T-helper 2 cell treated with Interferon-gamma antibody and Interleukin-4, amounts not matched to agents 5 μg/mL and 100 μg/mL, for 36 hours (primary cell): ENCODE data around the gene PIK3AP1.
A peak's percentile ranks its signal among the peaks of the same experiment; 100 is the strongest.
"Not testable (repeated sequence)": the region's sequence is repeated elsewhere in the genome, so short reads cannot be mapped to it uniquely, and the experiment has no call there.

Experiments used
- DNase-seq: peaks from one replicate; pipeline ENCODE4 v3.0.0; 2021; ENCODE audit warnings: low spot score
- H3K27ac Mint-ChIP-seq: one replicate; pipeline ENCODE4 v1.8.0; 2021; ENCODE audit warnings: mild to moderate bottlenecking, mixed read lengths
- H3K27me3 Mint-ChIP-seq: one replicate; pipeline ENCODE4 v1.8.0; 2021; ENCODE audit warnings: low read depth, mixed read lengths
- H3K36me3 Mint-ChIP-seq: one replicate; pipeline ENCODE4 v1.8.0; 2021; ENCODE audit warnings: low read depth, mixed read lengths
- H3K4me1 Mint-ChIP-seq: one replicate; pipeline ENCODE4 v1.8.0; 2021; ENCODE audit warnings: low read depth, mixed read lengths
- H3K4me3 Mint-ChIP-seq: one replicate; pipeline ENCODE4 v1.8.0; 2022; ENCODE audit warnings: mild to moderate bottlenecking, moderate library complexity, mixed read lengths
- H3K9me3 Mint-ChIP-seq: one replicate; pipeline ENCODE4 v1.8.0; 2021; ENCODE audit warnings: mixed read lengths

The PIK3AP1 gene, protein sequence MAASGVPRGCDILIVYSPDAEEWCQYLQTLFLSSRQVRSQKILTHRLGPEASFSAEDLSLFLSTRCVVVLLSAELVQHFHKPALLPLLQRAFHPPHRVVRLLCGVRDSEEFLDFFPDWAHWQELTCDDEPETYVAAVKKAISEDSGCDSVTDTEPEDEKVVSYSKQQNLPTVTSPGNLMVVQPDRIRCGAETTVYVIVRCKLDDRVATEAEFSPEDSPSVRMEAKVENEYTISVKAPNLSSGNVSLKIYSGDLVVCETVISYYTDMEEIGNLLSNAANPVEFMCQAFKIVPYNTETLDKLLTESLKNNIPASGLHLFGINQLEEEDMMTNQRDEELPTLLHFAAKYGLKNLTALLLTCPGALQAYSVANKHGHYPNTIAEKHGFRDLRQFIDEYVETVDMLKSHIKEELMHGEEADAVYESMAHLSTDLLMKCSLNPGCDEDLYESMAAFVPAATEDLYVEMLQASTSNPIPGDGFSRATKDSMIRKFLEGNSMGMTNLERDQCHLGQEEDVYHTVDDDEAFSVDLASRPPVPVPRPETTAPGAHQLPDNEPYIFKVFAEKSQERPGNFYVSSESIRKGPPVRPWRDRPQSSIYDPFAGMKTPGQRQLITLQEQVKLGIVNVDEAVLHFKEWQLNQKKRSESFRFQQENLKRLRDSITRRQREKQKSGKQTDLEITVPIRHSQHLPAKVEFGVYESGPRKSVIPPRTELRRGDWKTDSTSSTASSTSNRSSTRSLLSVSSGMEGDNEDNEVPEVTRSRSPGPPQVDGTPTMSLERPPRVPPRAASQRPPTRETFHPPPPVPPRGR

DNA sequence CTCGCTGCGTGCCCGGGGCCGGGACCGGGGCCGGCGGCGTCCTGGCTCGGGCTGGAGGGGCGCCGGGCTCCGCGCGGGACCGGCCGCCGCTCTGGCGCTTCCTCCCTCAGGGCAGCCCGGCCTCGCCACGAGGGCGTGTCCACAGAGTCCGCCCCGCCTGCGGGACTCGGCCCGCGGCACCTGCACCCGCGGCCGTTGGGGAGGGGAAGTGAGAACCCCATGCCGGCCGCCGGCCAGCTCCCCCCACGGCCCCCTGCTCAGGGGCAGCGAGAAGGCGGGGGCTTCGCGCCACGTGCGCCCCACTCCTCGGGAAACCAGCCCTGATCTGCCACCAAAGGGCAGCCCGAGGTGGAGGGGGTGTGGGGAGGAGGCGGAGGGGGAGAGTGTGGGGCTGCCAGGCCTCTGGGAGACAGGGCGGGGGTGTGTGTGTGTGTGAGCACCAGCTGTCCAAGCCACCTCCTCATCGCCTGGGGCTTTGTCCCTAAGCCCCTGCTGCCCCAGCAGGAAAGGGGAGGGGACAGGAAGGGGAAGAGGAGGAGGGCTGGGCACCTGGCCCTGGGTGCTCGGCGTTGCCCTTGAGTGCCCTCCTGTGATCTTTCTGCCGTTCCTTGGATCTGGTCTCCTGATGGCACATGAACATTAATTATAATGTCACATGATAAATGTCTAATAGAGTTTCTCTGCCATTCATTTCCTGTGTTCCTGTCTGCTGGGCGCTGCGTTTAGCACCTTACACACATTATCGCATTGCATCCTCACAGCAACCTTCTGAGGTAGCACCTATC, at the start of gene PIK3AP1:
Gene PIK3AP1, minus strand, starts transcription at position 93 of the 785 bp plus-strand sequence. CDS start 120 bp downstream, outside the sequence.
- DNase-seq, result peak; percentile 48
- Mint-ChIP-seq H3K27me3 (peaks cover 22% of the 10 kb centered on the region), H3K9me3 (no peaks in the 10 kb centered on the region), H3K4me1 (peaks cover 24% of the 10 kb centered on the region), H3K4me3 (peak within 1 kb of the TSS; percentile 95), H3K27ac (peak within 1 kb of the TSS; percentile 77), H3K36me3 (no peaks in the 10 kb centered on the region)

DNA sequence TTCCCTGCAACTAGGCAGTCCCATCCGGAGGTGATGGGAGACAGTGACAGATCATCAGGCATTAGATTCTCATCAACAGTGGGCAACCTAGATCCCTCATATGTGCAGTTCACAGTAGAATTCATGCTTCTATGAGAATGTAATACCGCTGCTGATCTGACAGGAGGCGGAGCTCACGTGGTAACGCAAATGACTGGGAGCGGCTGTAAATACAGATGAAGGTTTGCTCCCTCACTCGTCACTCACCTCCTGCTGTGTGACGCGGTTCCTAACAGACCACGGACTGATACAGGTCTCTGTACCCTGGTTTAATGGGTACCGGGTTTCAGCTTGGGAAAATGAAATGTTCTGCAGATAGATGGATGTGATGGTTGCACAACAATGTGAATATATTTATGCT, 47.8 kb upstream of the PIK3AP1 start:
- Mint-ChIP-seq H3K4me3 (no peak overlapping the region), H3K27me3 (peaks cover 3% of the 10 kb centered on the region), H3K27ac (no peak overlapping the region), H3K9me3 (peaks cover 7% of the 10 kb centered on the region), H3K36me3 (no peaks in the 10 kb centered on the region), H3K4me1 (peaks cover 4% of the 10 kb centered on the region)
- DNase-seq, result no peak

DNA sequence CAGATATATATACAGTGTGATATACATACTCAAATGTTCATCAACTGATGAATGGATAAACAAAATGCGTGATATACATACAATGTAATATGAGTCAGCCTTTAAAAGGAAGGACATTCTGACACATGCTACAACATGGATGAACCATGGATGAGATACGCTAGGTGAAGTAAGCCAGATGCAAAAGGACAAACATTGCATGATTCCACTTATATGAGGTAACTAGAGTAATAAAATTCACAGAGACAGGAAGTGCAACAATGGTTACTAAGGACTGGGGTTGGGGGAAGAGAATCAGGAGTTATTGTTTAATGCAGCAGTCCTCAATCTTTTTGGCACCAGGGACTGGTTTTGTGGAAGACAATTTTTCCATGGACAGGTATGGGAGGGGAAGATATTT, 47.3 kb upstream of the PIK3AP1 start:
- Mint-ChIP-seq H3K9me3 (peaks cover 7% of the 10 kb centered on the region), H3K27me3 (peaks cover 3% of the 10 kb centered on the region), H3K27ac (no peak overlapping the region), H3K4me1 (peaks cover 4% of the 10 kb centered on the region), H3K36me3 (no peaks in the 10 kb centered on the region), H3K4me3 (no peak overlapping the region)
- DNase-seq, result no peak

DNA sequence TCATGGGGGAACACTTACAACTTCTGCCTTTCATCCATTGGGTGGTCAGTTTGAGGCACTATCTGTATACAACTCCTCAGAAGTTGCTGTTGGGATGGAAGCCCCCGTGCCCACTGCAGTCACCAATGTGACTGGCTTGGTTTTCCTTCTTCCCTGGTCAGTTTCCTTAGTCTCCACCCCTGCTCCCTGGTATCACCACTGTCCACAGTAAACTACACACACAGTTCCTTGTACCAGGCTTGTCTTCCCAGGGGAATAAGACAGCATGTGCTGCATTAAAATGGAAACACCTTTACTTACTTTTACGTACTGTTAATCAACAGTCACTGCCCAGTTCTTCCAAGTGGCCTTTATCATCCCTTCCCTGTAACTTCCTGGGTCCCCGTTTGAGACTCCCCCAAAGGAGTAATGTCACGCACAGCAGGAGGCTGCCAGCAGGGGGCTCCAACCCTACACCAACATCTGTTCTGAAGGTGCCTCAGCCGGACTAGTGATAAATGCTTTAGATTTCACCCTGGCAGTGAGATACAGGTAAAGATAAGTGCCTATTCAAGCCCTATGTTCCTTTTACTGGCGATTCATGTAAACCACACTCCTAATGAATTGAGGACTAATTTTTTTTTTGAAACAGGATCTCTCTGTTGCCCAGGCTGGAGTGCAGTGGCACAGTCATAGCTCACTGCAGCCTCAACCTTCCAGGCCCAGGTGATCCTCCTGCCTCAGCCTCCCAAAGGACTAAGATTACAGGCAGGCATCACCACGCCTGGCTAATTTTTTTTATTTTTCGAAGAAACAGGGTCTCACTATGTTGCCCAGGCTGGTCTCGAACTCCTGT, 45.3 kb upstream of the PIK3AP1 start:
- H3K27ac Mint-ChIP-seq, result no peak overlapping the region

DNA sequence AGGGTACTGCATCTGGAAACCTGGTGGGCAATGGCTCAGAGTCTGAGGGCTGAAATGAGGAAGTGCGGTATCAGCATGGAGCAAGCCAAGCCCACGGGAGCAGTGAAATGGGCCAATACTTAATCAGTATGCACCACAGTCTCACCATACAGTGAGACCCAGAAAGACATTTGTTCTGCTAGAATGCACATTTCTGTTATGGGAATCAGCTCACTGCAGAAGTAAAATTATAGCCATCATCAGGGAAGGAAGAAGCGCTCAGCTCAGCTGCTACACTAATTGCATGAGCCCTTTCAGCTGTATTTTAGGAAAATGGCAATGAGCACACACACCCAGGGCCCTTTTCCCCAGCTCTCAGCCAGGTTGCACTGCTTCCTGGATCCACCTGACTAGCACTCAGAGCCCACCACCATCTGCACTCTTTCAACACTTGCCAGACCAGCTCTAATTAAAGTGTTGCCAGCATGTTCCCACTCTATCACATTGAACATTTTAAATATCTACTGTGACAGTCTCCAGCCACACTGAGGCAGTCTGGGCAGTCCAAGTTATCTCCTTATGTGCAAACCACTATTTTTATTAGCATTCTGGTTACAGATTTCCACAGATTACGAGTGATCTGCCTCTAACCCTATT, 44.2 kb upstream of the PIK3AP1 start:
- no peak for DNase-seq
- Mint-ChIP-seq H3K4me1 (peaks cover 4% of the 10 kb centered on the region), H3K36me3 (no peaks in the 10 kb centered on the region), H3K4me3 (no peak overlapping the region), H3K9me3 (no peaks in the 10 kb centered on the region), H3K27me3 (peaks cover 13% of the 10 kb centered on the region), H3K27ac (no peak overlapping the region)

More for the DNA sequence above, 45.3 kb upstream of the PIK3AP1 start:
- DNase-seq, result peak; percentile 48
- H3K36me3 Mint-ChIP-seq, result no peaks in the 10 kb centered on the region
- peaks cover 4% of the 10 kb centered on the region for H3K4me1 Mint-ChIP-seq
- H3K27me3 Mint-ChIP-seq, result peaks cover 6% of the 10 kb centered on the region
- no peaks in the 10 kb centered on the region for H3K9me3 Mint-ChIP-seq
- H3K4me3 Mint-ChIP-seq, result no peak overlapping the region

DNA sequence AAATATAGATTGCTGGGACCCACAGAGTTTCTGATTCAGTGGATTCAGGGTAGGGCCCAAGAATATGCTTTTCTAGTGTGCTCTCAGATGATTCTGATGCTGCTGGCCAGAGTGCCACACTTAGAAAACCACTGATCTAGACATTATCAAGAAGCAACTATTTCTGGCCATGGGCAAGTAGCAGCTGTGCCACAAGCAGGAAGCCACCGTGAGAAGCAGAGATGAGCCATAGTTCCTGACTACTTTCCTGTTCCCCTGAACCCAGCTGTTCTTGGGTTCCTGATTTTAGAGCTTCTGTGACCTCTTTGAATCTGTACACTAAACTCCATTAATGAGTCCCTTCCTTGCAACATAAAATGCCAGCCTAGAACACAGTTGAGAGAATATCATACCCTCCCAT, 38.1 kb upstream of the PIK3AP1 start:
- no peaks in the 10 kb centered on the region for H3K36me3 Mint-ChIP-seq
- no peak overlapping the region for H3K27ac Mint-ChIP-seq
- no peak for DNase-seq
- H3K9me3 Mint-ChIP-seq, result no peaks in the 10 kb centered on the region
- no peak overlapping the region for H3K4me3 Mint-ChIP-seq
- H3K4me1 Mint-ChIP-seq, result peaks cover 7% of the 10 kb centered on the region
- peaks cover 27% of the 10 kb centered on the region for H3K27me3 Mint-ChIP-seq

DNA sequence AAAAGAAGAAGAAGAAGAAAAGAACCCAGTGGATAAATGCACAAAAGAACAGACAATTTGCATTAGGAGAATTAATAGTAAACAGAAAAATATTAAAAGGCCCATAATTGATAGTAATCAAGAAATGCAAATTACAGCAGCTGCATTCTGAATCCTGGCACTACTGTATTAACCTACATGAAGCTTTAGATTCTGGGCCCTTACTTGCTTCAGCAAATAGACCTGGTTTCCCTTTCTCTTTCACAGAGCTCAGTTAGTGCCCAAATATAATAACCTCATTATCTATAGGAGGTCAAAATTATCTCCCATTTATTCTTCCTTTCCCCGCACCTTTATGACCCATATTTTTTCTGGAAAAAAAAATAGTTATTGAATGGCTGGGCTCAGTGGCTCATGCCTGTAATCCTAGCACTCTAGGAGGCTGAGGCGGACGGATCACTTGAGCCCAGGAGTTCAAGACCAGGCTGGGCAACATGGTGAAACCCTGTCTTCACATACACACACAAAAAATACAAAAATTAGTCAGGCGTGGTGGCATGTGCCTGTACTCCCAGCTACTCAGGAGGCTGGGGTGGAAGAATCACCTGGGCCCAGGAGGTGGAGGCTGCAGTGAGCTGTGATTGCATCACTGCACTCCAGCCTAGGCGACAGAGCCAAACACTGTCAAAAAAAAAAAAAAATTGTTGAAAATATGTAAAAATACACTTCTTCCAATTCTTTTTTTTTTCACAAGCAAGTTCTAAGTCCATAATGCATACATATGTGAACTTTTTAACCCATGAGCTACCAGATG, 36.0 kb upstream of the PIK3AP1 start:
- DNase-seq, result no peak
- Mint-ChIP-seq H3K4me1 (peaks cover 7% of the 10 kb centered on the region), H3K27me3 (peaks cover 30% of the 10 kb centered on the region), H3K36me3 (no peaks in the 10 kb centered on the region), H3K27ac (no peak overlapping the region), H3K4me3 (no peak overlapping the region), H3K9me3 (no peaks in the 10 kb centered on the region)

DNA sequence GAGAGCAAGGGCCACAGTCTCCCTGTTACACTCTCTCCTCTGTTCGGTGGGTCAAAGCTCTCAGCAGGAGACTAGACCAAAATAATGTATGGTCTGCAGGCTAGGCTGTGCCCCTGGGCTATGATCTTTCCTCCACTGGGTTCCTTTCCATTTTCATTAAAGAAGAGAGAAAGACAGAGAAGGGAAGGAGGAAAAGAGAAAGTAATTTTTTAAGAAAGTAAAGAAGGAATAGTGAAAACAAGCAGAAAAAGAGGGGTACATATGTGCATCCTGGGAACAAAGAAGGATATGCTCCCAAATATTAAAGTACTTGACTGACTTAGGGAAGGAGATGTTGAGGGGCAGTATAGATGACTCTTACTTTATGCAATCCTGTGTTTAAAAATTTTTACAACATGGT, 33.6 kb upstream of the PIK3AP1 start:
- no peak for DNase-seq

DNA sequence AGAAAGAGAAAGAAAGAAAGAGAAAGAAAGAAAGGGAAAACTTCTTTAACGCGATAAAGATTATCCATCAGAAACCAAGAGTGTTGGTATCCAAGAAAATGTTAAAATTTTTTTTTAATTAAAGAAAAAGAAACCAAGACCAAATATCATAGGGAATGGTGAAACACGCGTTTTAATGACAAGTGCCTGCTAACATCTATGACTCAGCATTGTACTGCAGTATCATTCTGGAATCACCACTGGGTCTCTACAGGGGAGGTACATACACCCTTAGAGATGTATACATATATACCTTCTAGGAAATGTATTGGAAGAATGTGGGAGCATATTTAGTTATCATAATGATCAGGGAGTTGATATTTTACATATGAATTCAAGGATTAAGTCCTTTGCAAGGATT, 32.1 kb upstream of the PIK3AP1 start:
- no peak for DNase-seq
- Mint-ChIP-seq H3K36me3 (no peaks in the 10 kb centered on the region), H3K9me3 (no peaks in the 10 kb centered on the region), H3K27ac (no peak overlapping the region), H3K4me1 (peaks cover 12% of the 10 kb centered on the region), H3K4me3 (no peak overlapping the region), H3K27me3 (peaks cover 16% of the 10 kb centered on the region)

More for the DNA sequence above, 33.6 kb upstream of the PIK3AP1 start:
- H3K27me3 Mint-ChIP-seq, result peaks cover 20% of the 10 kb centered on the region
- H3K36me3 Mint-ChIP-seq, result no peaks in the 10 kb centered on the region
- peaks cover 7% of the 10 kb centered on the region for H3K4me1 Mint-ChIP-seq
- no peak overlapping the region for H3K27ac Mint-ChIP-seq
- H3K9me3 Mint-ChIP-seq, result no peaks in the 10 kb centered on the region
- no peak overlapping the region for H3K4me3 Mint-ChIP-seq

DNA sequence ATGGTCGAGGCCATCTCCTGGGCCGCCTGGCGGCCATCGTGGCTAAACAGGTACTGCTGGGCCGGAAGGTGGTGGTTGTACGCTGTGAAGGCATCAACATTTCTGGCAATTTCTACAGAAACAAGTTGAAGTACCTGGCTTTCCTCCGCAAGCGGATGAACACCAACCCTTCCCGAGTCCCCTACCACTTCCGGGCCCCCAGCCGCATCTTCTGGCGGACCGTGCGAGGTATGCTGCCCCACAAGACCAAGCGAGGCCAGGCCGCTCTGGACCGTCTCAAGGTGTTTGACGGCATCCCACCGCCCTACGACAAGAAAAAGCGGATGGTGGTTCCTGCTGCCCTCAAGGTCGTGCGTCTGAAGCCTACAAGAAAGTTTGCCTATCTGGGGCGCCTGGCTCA, 30.0 kb upstream of the PIK3AP1 start:
- H3K4me3 Mint-ChIP-seq, DNase-seq, H3K9me3 Mint-ChIP-seq, H3K36me3 Mint-ChIP-seq, H3K27ac Mint-ChIP-seq: not testable (repeated sequence)
- Mint-ChIP-seq H3K4me1 (peaks cover 13% of the 10 kb centered on the region), H3K27me3 (peaks cover 22% of the 10 kb centered on the region)

DNA sequence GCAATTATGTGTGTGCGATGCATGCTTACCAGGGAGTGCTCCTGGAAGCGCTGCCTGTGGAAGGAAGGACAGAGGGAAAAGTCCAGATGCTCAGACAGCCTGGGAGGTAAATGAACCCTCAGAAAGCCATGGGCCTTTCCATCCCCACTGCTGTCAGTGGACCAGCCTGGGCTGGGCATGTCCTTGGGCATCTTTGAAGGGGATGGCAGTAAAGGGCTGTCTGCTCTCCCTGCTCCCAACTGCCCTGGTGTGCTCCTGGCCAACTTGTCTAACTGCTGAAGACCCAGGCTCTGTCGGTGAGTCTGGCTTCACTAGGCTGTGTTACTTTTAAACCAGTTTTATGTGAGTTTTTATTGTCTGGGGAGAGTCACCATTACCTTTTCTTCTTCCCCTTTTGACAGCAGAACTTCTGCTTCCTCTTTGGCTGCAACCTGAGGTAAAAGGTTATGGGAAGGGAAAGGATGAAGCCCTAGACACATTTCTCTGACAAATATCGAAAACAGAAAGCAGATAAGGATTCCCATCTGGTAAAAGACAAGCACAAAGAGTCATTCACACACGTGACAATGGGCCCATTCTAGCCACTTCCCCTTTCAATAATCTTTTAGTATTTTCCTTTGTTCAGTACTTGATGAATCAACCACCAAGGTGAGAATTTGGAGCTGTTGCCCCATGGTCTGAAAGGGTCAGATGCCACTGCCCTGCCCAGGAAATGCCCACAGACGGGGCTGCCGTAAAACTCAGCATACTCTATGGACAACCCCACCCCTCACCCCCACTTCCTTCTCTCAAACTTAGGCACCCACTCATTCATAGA, 27.6 kb upstream of the PIK3AP1 start:
- H3K27ac Mint-ChIP-seq, result peak overlapping the region; percentile 76
- peaks cover 9% of the 10 kb centered on the region for H3K27me3 Mint-ChIP-seq
- H3K36me3 Mint-ChIP-seq, result no peaks in the 10 kb centered on the region
- peaks cover 13% of the 10 kb centered on the region for H3K4me1 Mint-ChIP-seq
- no peaks in the 10 kb centered on the region for H3K9me3 Mint-ChIP-seq
- H3K4me3 Mint-ChIP-seq, result peak overlapping the region; percentile 69
- DNase-seq, result peak; percentile 60

DNA sequence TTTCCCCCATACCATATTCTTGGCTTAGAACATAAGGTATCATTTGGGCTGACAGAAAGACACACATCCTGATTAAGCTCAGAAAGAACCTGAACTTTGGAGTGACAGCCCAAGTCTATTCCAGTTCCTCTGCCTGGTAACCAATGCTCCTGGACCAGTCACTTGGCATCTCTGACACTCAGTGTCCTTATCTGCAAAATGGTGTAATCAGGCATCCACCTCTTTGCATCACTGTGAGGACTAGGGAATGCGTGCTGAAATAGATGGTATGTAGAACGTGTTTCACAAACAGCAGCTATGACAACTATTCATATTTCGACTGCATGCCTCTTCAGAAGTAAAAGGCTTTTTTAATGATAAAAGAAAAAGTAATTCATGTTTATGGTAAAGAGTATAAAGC, 26.2 kb upstream of the PIK3AP1 start:
- DNase-seq, result no peak
- H3K4me1 Mint-ChIP-seq, result peaks cover 13% of the 10 kb centered on the region
- no peaks in the 10 kb centered on the region for H3K9me3 Mint-ChIP-seq
- H3K4me3 Mint-ChIP-seq, result no peak overlapping the region
- H3K27me3 Mint-ChIP-seq, result peaks cover 9% of the 10 kb centered on the region
- no peaks in the 10 kb centered on the region for H3K36me3 Mint-ChIP-seq
- no peak overlapping the region for H3K27ac Mint-ChIP-seq
